Subcutaneous adipose tissue (tissue), 4 donors: ENCODE measurements around the gene SND1. TPM values are rescaled to one million over a fixed set of nuclear protein-coding genes. Genes with fewer than 3 reads are reported as not detected.

Source experiments
- total RNA-seq, 4 donors: library from RNA; depleted of rRNA; stranded (reverse); fragments of >200 nt; gene quantifications; one replicate each; pipeline ENCODE4 v1.1.0, GENCODE V29; 2016
- TF ChIP-seq, protein P1 (sequence below): fragments of 450-650 bp; IDR thresholded peaks from one replicate; pipeline ENCODE4 v1.5.1; 2016; ENCODE audit warnings: low read depth, mild to moderate bottlenecking, control low read depth, antibody characterized with exemption, moderate library complexity

The SND1 gene
- total RNA-seq, 4 donors from 2014 or later, result 73.9 to 98.3 (median 88.9) TPM

DNA sequence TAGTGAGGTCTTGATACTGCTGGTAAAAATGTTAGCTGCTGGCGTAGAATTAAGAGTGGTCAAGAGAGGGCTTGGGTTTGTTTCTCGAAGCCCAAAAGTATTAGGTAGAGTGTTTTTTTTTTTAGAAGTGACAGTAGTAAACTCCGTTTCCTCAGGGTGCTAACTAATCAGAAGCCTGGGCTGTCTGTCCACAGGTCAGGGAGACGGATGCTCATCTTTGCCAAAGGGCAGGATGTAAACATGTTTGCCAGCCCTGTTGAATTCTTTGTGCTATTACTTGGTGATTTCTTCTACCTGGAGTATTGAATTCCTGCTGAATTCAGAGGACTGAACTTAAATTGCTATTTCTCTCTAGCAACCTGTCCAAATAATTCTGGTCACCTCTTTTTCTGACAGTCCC, 117.1 kb downstream of the SND1 start:
- TF ChIP-seq, protein P1, sequence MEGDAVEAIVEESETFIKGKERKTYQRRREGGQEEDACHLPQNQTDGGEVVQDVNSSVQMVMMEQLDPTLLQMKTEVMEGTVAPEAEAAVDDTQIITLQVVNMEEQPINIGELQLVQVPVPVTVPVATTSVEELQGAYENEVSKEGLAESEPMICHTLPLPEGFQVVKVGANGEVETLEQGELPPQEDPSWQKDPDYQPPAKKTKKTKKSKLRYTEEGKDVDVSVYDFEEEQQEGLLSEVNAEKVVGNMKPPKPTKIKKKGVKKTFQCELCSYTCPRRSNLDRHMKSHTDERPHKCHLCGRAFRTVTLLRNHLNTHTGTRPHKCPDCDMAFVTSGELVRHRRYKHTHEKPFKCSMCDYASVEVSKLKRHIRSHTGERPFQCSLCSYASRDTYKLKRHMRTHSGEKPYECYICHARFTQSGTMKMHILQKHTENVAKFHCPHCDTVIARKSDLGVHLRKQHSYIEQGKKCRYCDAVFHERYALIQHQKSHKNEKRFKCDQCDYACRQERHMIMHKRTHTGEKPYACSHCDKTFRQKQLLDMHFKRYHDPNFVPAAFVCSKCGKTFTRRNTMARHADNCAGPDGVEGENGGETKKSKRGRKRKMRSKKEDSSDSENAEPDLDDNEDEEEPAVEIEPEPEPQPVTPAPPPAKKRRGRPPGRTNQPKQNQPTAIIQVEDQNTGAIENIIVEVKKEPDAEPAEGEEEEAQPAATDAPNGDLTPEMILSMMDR, result no peak

DNA sequence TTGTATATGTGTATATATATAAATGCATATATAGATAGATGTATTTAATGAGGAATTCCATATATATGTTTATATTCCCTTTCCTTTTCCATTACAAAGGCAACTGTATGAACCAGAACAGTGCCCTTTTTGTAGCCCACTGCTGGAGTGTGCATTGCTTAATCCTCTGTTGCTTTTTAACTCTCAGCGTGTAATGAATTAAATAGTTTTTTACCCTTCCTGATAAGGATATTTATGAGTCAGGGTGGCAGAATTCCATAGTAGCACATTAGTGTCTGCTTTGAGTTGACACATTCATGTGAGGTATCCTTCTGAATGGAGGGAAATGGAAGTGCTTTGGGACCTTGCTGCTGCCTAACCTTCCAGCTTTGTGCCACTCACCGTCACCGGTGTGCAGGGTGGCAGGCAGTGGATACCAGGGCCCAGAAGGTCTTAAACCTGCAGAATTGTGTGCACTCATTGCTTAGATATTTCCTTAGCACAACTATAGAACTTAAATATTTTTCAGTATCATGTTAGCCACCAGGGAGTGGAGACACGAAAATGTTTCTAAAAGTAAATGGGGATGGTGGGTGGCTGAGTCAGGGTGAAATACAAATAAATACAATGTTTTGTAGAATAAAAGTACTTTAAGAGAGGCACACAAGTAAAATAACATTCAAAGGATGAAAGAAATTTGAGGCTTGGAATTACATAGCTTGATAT, 117.9 kb downstream of the SND1 start:
- TF ChIP-seq, protein P1, result no peak

DNA sequence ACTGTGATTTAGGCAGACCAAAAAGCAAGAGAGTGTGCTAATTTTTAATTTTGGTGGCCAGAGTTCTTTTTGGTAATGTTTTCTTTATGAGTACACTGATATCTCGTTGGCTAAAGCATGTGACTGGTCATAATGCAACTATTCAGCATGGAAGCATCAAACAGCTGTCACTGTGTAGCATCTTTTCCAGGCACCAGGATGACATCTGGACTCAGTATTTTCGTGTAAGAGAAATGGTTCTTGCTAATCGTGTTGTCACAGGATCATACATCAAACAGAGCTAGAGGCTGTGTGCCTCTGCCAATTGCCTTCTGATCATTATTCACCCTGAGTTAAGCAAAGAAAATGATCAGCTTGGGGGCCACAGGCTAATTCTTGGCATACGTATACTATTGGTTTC, 118.9 kb downstream of the SND1 start:
- TF ChIP-seq, protein P1, result no peak

DNA sequence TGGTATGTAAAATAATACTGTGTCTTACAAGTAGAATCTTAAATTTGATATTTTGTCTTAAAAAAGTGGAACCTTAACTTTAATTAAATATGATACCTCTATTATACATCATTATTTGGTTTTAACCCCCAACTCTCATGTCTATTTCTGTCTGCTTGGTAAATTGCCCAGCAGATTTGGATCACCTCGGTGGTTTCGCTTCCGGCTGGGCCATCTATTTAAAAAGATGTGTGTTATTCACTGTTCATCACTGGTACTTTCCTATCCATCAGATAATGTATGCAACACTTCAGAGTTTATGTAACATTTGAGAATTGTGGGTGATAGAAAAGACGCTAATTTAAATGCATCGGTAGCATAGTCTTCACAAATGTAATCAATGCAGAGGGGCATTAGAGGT, 119.7 kb downstream of the SND1 start:
- TF ChIP-seq, protein P1, result no peak

DNA sequence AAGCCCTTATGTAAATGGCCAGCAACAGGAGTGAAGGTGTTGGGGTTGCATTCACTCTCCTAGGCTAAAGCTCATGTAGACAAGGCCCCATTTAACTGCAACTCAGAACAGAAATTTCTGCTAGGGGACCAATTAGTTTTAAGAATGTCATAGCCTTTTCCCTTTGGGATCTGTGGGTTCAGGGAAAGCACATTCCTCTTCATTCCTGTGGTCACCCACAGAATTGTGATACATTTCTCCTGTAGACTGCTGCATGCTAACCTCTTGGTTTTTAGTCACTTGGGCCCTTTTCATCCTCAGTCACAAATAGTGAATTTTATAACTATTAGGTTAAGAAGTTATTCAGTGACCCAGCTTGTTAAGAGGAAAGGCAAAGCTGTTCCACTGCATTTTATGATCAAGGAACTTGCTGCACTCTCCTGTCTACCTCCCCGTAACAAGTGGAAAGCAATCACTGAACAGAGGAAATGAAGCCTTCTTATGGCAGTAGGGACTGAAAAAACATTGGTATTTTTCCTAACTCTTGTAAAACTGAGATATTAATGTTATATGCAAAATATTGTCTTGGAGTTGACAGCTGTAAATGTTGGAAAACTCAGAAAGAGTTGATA, 124.9 kb downstream of the SND1 start:
- TF ChIP-seq, protein P1, result no peak

DNA sequence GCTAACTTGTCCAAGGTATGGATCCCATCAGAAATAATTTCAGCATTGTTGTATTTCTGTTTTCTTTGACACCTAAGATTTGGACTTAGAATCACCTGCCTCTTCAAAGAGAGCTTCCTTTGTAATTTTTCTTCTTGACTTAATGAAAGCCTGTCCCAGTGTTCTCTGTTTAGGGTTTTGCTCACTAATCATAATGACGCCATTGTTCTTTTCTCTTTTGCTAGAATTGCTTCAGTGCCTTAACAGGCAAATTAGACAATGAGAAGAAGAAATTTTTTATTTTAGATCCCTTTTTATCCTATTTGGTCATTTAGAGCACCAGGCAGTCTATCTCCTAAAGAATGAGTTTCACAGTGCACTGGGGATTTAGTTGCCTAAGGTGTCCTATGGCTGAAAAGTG, 128.5 kb downstream of the SND1 start:
- TF ChIP-seq, protein P1, result no peak

DNA sequence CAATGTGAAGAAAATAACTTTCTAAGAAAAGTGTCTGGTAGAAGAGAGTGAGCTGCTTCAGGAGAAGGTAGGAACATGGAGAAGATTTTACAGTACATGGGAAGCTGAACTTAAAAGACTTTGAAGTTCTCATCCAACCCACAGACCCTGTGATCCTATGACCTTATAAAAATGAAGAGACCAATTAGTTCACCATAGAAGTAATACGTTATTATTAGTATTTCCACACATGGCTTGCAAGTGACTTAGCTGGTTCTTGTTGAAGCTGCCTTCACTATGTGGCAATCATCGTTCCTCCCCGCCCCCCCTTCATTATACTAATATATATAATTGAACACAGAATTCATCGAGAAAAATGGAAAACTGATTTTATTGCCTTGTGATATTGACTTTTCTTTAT, 129.1 kb downstream of the SND1 start:
- TF ChIP-seq, protein P1, result no peak
